Keratinocyte (primary cell): ENCODE measurements around the gene ZNF761.
A peak's percentile ranks its signal among the peaks of the same experiment; 100 is the strongest.

Source experiments
- CTCF ChIP-seq, 3 experiments: IDR thresholded peaks in 1 of 3; conservative IDR thresholded peaks in 1 of 3; optimal IDR thresholded peaks in 1 of 3; 2 replicates in 2 of 3; 3 replicates in 1 of 3; pipeline versions ENCODE3 to v1.5.1; 2011; ENCODE audit warnings: low read length in 3 of 3, mild to moderate bottlenecking in 3 of 3, moderate library complexity in 2 of 3, control low read depth in 1 of 3, inconsistent platforms in 1 of 3; ENCODE audit not compliant: insufficient read depth in 2 of 3; ENCODE audit errors: extremely low read depth in 1 of 3
- EZH2 ChIP-seq: IDR thresholded peaks from one replicate; pipeline ENCODE4 v1.6.1; 2012; ENCODE audit warnings: inconsistent platforms, mild to moderate bottlenecking, low read length, moderate library complexity

GRCh38 chr19:53424968-53425597, 6.7 kb upstream of the ZNF761 start:
- TF ChIP-seq CTCF (optimal IDR thresholded peaks at IDR 0.05 in 1 of 3, IDR thresholded peaks at IDR 0.05 in 1 of 3, conservative IDR thresholded peaks at IDR 0.05 in 1 of 3; ENCODE audit: extremely low read depth in 1 of 3, insufficient read depth in 2 of 3, low read length in 3 of 3) = peak; percentile 62 to 82 (median 78)
- no peak for TF ChIP-seq EZH2
